Superior temporal gyrus (tissue), 1 donor: ENCODE measurements around the gene SYNE2.
"Not testable (repeated sequence)": the region's sequence is repeated elsewhere in the genome, so short reads cannot be mapped to it uniquely, and the experiment has no call there.

Source experiments
- DNase-seq: peaks from one replicate; pipeline ENCODE4 v3.0.0-alpha.2; 2016; ENCODE audit errors: extremely low spot score

The SYNE2 gene

DNA sequence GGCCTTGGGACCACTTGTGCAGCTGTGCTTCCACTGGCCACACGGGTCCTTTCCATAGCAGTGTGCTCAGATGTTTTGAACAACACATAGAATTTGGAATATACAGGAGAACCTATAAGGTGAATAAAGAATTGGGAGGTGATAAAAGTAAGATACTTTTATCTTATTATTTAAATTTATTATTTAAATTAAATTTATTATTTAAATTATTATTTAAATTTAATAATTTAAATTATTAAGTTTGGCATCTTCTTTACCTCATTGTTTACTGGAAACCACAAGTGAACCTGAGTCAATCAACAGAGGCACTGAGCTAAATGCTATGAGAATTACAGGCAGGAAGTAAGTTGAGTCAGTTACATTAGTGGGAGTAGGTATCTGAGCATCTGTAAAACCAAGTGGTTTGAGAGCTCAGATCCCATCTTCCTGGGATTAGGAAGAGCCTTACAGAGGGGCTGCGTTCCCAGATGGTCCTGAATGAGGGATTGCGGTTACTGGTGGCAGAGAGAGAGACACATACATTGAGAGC lies 338.2 kb downstream of the SYNE2 start:
- no peak for DNase-seq

DNA sequence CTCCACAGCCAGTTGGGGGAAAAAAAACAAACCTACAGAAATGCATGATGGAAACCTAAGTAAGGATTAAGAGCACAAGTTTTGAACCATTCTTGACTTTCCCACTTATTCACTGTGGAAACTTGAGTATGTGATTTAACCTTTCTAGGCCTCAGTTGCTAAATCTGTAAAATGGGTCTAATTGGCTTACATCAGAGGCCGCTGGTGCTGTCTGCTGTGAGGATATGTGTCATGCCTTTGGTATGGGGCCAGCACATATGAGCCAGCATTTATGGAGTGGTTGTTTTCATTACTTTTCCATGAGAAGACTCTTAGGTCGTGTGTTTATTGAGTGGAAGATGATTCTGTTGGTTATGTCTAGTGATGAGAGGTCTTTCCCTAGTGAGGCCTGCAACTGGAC lies 339.0 kb downstream of the SYNE2 start:
- DNase-seq, result no peak

GRCh38 chr14:64193821-64194220 lies 341.0 kb downstream of the SYNE2 start:
- no peak for DNase-seq

- no peak for DNase-seq
Observed at GRCh38 chr14:64194404-64194803, 341.6 kb downstream of the SYNE2 start.

DNA sequence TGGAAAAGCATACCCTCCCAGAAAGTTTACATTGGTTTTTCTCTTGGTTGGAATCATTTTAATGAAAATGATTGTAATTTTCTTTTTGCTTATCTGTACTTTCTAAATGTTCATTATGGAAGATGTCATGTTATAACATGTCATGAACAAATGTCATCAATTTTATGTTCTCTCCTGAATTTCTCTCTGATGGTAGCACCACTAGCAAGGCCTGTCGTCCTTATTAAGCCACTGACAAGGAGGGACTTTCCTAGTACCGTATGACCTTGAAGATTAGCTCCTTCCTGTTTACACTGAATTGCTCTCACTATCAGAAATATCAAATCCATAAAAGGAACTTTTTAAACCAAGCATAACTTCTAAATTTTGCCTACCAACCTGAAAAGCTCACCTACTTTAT lies 342.4 kb downstream of the SYNE2 start:
- no peak for DNase-seq

DNA sequence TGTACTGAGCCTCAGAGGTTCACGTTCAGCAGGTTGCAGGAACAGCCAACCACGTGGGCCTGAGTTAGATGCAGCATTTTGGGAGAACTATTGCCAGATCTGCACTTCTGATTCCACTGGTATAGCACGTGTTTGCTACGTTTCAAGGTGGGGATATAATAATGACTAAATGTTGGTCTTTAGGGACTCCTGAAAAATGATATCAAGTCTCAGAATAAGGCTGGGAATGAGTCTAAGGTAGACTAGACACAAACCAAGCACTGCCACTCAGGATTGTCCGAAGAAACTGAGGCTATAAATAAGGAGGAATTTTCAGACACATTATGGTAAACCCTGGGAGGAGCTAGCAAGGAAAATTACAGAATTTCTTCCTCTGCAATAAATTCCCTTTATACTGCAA lies 343.3 kb downstream of the SYNE2 start:
- no peak for DNase-seq

GRCh38 chr14:64196814-64197411 lies 344.1 kb downstream of the SYNE2 start:
- DNase-seq, result peak; percentile 80

DNA sequence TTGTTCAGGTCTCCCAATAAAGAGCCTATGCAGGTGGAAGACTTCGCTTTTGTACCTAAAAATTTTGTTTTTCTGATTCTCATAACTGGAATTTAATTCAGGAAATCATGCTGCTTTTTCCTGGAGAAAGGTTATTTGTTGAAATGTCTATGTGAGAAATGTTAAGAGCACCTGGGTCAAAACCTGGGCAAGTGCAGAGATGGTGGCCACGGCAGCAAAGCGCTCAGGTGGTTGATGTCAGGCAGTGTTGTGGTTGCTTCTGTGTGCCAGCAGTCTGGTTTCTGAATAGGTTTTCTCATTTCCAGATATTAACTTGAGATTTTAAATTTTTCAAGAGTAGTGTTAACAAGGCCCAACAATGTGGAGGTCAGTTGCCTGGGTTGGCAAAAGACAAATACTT lies 345.2 kb downstream of the SYNE2 start:
- DNase-seq, result no peak

DNA sequence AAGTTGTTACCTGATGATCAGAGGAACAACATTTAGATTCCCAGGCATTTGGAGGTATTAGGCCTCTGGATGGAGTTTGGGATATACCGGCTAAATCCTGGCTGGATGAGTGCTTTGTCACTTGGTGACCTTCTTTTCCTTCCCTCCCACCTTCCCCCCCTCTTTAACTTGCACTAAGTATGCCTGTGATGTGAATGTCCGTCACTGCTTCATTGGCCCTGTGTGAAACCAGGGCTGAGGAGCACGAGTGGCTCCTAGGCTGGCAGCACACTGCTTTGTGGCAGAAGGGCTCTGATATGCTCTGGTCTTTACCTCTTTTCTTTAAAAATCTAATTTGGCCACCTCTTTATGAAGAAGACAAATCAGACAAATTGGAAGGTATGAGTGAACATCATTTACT lies 345.7 kb downstream of the SYNE2 start:
- no peak for DNase-seq

DNA sequence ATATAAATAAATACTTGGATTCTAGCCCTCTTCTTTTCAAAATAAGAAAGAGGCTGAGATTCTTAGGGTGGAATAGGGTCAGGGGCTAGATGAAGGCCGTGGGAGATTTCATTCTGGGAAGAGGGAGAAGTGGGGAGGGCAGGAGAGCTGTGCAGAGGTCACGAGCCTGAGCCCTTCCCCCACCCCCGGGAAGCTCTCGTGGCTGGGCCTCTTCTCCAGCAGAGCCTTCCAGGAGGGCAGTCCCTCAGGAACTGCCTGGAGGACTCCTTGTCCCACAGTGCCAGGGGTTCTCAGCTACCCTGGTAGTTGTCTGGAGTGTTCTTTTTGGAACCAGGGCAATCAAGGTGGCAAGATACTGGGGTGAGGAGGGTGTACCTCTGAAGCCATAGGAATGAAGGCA lies 347.4 kb downstream of the SYNE2 start:
- no peak for DNase-seq

- no peak for DNase-seq
Observed at GRCh38 chr14:64201296-64201695, 348.5 kb downstream of the SYNE2 start.

DNA sequence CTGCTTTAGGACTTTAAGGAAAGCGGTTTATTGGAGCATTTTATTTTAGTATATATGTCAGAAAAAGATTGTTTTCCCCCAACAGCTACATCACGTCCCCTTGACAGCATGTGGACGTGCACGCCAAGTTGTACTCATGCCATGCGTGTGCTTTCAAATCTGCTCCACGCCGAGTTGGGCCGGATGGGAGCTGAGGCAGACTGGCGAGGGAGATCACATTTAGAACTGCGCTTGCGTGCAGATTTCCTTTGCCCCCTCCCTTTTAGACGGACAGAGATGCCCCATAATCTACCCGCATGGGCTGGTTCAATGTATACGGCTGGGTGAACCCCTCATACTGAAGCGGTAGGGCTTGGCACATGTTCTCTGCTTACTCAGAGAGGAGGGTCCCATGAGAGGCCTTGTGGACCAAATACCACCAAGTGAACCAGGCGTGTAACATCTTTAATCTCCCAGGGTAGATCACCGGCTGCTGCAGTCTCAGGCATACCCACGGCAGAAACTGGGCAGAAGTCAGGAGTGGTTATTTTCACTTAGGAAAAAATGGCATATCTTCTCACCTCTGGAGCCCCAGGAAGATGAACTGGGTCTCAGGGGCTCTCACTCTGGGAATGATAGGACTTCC lies 349.2 kb downstream of the SYNE2 start:
- no peak for DNase-seq

GRCh38 chr14:64202716-64203115 lies 349.9 kb downstream of the SYNE2 start:
- no peak for DNase-seq

GRCh38 chr14:64203366-64204006 lies 350.7 kb downstream of the SYNE2 start:
- no peak for DNase-seq

DNA sequence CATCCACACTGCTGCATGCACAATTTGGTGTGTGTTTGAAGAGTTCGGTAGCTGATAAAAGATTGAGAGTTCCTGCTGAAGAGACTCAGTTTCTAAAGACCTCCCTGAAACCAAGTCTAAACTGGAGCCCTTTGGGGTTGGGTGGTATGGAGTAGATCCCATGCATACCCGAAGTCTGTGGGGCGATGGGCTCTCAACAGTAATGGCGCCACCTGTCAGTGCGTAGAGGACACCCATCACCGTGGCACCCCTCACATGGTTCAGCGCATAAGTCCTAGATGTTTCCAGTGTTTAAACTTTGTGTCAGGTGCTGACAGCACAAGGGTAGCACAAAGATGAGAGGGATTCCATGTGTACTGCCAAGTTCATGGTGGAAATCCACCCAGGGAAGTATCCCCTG lies 355.5 kb downstream of the SYNE2 start:
- DNase-seq, result no peak

GRCh38 chr14:64208981-64209380 lies 356.2 kb downstream of the SYNE2 start:
- DNase-seq, result no peak

DNA sequence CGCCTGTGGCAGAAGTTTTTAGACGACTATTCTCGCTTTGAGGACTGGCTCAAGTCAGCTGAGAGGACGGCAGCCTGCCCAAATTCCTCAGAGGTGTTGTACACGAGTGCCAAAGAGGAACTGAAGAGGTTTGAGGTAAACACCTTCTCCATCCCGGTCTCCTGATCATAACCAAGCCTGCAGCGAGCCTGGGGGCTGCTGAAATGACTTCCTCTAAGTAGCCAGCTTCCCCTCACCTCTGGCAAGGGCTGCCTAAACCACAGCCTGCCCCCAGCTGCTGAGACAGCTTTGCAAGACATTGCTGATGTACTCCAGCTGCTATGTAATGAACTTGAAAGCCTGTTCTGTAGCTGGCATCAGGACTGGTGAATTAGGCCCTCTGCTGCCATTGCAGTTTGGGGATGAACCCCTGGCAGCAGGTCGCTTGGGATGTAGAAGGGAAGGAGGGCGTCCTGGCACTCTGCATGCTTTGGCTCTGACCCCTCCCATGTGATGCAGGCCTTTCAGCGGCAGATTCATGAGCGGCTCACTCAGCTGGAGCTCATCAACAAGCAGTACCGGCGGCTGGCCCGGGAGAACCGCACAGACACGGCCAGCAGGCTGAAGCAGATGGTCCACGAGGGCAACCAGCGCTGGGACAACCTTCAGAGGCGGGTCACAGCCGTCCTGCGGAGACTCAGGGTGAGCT lies 356.8 kb downstream of the SYNE2 start:
- no peak for DNase-seq

DNA sequence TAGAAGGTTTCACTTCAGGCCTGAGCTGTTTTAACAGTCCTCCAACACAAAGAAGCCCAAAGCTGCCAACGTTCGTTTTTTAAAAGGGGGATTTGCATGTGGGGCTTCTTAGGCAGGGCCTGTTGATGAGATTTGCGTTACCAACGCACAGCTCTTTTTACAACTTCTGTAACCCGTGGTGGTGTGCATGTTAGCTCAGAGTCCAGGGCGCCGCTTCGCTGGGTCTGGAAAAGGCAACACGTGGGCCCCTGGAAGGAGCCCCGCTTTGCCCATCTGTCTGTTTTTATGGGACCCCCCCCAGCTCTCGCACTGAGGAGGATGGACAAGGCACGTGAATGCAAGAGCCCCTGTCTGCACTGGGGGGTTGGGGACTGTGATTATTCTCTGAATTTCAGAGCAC lies 357.4 kb downstream of the SYNE2 start:
- DNase-seq, result no peak

- DNase-seq, result not testable (repeated sequence)
Observed at GRCh38 chr14:64210912-64211311, 358.1 kb downstream of the SYNE2 start.

DNA sequence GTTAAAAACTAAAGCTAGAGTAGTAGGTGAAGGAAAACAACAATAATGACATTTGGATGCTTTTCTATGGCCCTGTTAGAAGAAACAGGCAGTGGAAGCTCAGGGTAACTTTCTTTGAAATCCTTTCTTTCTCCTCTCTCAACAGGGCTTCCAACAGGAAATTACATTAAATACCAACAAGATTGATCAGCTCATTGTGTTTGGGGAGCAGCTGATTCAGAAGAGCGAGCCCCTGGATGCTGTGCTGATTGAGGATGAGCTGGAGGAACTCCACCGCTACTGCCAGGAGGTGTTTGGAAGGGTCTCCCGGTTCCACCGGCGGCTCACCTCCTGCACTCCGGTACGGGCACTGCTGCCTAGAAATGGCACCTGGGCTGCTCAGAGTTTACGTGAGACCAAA lies 359.9 kb downstream of the SYNE2 start:
- no peak for DNase-seq

- DNase-seq, result no peak
Observed at GRCh38 chr14:64213086-64213485, 360.3 kb downstream of the SYNE2 start.

- no peak for DNase-seq
Observed at GRCh38 chr14:64213853-64214570, 361.2 kb downstream of the SYNE2 start.
